Measurements from ENCODE around the gene BEND6. TPM values are rescaled to one million over a fixed set of nuclear protein-coding genes. Genes with fewer than 3 reads are reported as not detected.

The BEND6 gene
- total RNA-seq, 2 donors from 2014 or later, result 0.32 to 0.48 TPM

DNA sequence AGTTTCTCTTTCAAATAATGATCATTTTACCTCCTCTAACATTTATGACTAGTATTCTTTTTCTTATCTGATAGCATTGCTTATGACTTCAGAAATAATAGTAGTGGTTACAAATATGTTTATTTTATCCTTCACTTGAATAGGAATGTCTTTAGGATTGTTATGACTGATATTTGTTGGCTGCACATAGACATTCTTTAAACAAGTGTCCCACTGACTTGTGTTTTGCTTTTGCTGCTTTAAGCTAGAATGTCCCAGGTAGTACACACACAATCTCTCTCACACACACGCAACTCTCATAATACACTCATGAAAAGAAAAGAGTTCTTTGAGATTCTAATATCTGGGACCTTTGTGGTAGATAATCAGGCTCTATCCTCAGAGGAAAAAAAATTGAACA, 113.2 kb downstream of the BEND6 start:
- Mint-ChIP-seq H3K36me3 (ENCODE audit: insufficient read depth in 2 of 2) (no peaks in the 10 kb centered on the region), H3K27ac (peak overlapping the region; percentile 58), H3K4me3 (no peak overlapping the region), H3K4me1 (ENCODE audit: low read depth) (no peaks in the 10 kb centered on the region), H3K9me3 (no peaks in the 10 kb centered on the region), H3K27me3 (ENCODE audit: low read depth) (no peaks in the 10 kb centered on the region)
- DNase-seq (no peak), ATAC-seq (replicated peaks in 1 of 2) (no peak)

DNA sequence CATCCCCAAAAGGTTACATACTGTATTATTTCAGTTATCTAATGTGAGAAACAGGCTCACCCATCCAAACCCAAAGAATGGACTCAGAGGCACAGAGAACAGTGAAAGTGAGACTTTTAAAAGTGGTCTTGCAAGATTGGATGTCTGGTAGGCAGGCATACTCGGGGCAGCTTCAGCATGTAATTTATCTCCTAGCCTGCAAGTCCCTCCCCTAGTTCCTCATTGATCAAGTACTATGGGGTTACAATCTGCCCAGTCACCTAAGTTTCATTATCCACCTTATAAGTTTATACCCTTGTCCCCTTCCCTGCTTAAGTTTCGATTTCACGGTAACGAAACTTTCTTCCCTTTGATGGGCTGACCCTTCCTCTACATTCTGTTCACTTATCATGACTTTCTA, 114.3 kb downstream of the BEND6 start:
- Mint-ChIP-seq H3K4me3 (no peak overlapping the region), H3K9me3 (no peaks in the 10 kb centered on the region), H3K4me1 (ENCODE audit: low read depth) (no peaks in the 10 kb centered on the region), H3K27ac (no peak overlapping the region), H3K36me3 (ENCODE audit: insufficient read depth in 2 of 2) (no peaks in the 10 kb centered on the region), H3K27me3 (ENCODE audit: low read depth) (no peaks in the 10 kb centered on the region)
- ATAC-seq (replicated peaks in 1 of 2), result no peak
- no peak for DNase-seq

DNA sequence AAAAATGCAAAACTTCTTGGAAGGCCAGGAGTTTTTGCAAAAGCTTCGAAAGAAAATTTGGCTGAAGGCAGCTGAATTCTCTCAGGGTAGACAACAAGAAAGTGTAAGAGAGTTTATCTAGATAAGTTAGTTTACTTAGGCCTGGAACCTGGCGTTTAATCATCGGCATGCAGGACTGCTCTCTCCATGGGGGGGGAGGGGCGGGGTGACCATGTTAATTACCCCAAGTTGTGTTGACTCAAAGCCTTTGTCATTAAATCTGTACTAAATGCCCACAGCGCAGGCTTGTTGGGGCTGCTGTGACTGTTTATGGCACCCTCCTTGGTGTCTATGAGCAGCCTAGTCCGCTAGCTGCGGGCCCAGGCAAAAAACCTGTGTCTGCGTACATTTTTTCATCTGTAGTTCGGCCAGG, 115.0 kb downstream of the BEND6 start:
- ATAC-seq (replicated peaks in 1 of 2) (no peak), DNase-seq (no peak)
- Mint-ChIP-seq H3K4me1 (ENCODE audit: low read depth) (no peaks in the 10 kb centered on the region), H3K36me3 (ENCODE audit: insufficient read depth in 2 of 2) (no peaks in the 10 kb centered on the region), H3K9me3 (no peaks in the 10 kb centered on the region), H3K27ac (no peak overlapping the region), H3K4me3 (no peak overlapping the region), H3K27me3 (ENCODE audit: low read depth) (no peaks in the 10 kb centered on the region)

DNA sequence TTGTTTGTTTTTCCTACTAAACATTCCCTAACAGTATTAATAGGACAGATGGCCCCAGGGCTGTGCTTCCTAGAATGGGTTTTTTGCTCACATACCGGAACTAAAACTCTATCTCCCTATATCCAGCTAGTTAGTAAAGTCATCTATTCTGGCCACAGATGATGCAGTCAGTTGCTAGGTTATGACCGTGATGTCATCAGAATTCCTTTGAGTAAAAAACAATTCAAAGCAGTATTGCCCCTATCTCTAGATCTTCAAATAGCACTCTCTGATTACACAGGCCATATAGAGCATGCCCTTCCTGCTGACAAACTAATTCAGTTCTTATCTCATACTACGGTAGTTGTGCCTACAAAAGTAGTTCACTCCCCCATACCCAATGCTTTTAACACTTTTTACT, 117.2 kb downstream of the BEND6 start:
- ATAC-seq (replicated peaks in 1 of 2) (no peak), DNase-seq (no peak)
- H3K36me3 Mint-ChIP-seq (ENCODE audit: insufficient read depth in 2 of 2), result no peaks in the 10 kb centered on the region
- no peaks in the 10 kb centered on the region for H3K4me1 Mint-ChIP-seq (ENCODE audit: low read depth)
- H3K27ac Mint-ChIP-seq, result no peak overlapping the region
- H3K9me3 Mint-ChIP-seq, result no peaks in the 10 kb centered on the region
- no peaks in the 10 kb centered on the region for H3K27me3 Mint-ChIP-seq (ENCODE audit: low read depth)
- H3K4me3 Mint-ChIP-seq, result no peak overlapping the region

DNA sequence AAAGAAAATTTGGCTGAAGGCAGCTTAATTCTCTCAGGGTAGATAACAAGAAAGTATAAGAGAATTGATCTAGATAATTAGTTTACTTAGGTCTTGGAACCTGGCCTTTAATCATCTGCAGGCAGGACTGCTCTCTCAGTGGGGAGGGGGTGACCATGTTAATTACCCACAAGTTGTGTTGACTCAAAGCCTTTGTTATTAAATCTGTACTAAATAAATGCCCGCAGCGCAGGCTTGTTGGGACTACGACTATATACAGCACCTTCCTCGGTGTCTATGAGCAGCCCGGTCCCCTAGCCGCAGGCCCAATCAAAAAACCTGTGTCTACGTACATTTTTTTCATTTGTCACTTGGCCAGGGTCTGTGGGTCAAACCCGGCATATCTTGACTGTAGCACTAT, 119.5 kb downstream of the BEND6 start:
- Mint-ChIP-seq H3K36me3 (ENCODE audit: insufficient read depth in 2 of 2) (peaks cover 0 to 1% of the 10 kb centered on the region in 2 donors), H3K9me3 (no peaks in the 10 kb centered on the region), H3K4me3 (no peak overlapping the region), H3K27me3 (ENCODE audit: low read depth) (no peaks in the 10 kb centered on the region), H3K4me1 (ENCODE audit: low read depth) (no peaks in the 10 kb centered on the region), H3K27ac (no peak overlapping the region)
- DNase-seq (no peak), ATAC-seq (replicated peaks in 1 of 2) (no peak)

DNA sequence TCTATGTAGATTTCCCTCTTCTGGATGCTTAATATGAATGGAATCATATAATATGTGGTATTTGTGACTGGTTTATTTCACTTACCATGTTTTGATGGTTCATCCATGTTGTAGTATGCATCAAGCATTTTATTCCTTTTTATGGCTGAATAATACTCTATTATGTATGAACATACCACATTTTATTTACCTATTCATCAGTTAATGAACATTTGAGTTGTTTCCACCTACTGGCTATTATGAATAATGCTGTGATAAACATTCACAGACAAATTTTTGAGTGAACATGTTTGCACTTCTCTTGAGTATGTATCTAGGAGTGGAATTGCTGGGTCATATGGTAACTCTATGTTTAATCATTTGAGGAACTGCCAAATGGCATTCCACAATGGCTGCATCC, 120.2 kb downstream of the BEND6 start:
- Mint-ChIP-seq H3K9me3 (no peaks in the 10 kb centered on the region), H3K27ac (no peak overlapping the region), H3K4me3 (no peak overlapping the region), H3K36me3 (ENCODE audit: insufficient read depth in 2 of 2) (peaks cover 0 to 3% of the 10 kb centered on the region in 2 donors), H3K27me3 (ENCODE audit: low read depth) (no peaks in the 10 kb centered on the region), H3K4me1 (ENCODE audit: low read depth) (no peaks in the 10 kb centered on the region)
- ATAC-seq (replicated peaks in 1 of 2) (no peak), DNase-seq (no peak)

Other genes with a start within 250 kb of the BEND6 start
- 10 to 100 TPM; 12.1 to 12.4 TPM for gene KIAA1586, start 91.6 kb downstream of the BEND6 start, total RNA-seq
- gene ZNF451, start 135.1 kb downstream of the BEND6 start, total RNA-seq, result 10 to 100 TPM; 73.8 to 76.2 TPM
- gene BAG2, start 217.2 kb downstream of the BEND6 start, total RNA-seq, result 1 to 10 TPM; 5.5 to 5.8 TPM